Measurements from ENCODE around the gene CCND3.

Gene CCND3

DNA sequence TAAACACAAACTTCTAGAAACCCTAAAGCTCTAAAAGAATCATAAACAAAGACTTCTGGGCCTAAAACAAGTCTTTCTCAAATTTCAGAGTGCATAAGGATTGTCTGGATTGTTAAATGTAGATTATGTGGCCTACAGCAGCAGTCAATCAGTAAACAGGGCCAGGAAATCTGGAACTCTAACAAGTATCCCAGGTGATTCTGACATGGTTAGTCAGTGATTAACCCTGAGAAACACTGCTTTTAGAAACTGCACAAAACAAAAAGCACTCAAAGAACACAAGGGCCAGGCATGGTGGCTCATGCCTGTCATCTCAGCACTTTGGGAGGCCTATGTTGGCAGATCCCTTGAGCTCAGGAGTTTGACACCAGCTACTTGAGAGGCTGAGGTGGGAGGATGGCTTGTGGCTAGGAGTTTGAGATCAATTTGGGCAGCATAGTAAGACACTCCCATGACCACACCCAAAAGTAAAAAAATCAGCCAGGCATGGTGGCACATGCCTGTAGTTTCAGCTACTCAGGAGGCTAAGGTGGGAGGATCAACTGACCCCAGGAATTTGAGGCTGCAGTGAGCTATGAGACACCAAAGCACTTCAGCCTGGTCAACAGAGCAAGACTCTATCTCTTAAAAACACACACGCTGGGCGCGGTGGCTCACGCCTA is 26.6 kb downstream of the CCND3 start:
- Histone ChIP-seq H3K27me3 (ENCODE audit: insufficient read depth, poor library complexity, severe bottlenecking) (no peaks in the 10 kb centered on the region), H3K27ac (replicated peaks) (no peak overlapping the region), H3K4me3 (replicated peaks; ENCODE audit: insufficient read depth, low read length) (no peak overlapping the region)
- TF ChIP-seq, protein P1, sequence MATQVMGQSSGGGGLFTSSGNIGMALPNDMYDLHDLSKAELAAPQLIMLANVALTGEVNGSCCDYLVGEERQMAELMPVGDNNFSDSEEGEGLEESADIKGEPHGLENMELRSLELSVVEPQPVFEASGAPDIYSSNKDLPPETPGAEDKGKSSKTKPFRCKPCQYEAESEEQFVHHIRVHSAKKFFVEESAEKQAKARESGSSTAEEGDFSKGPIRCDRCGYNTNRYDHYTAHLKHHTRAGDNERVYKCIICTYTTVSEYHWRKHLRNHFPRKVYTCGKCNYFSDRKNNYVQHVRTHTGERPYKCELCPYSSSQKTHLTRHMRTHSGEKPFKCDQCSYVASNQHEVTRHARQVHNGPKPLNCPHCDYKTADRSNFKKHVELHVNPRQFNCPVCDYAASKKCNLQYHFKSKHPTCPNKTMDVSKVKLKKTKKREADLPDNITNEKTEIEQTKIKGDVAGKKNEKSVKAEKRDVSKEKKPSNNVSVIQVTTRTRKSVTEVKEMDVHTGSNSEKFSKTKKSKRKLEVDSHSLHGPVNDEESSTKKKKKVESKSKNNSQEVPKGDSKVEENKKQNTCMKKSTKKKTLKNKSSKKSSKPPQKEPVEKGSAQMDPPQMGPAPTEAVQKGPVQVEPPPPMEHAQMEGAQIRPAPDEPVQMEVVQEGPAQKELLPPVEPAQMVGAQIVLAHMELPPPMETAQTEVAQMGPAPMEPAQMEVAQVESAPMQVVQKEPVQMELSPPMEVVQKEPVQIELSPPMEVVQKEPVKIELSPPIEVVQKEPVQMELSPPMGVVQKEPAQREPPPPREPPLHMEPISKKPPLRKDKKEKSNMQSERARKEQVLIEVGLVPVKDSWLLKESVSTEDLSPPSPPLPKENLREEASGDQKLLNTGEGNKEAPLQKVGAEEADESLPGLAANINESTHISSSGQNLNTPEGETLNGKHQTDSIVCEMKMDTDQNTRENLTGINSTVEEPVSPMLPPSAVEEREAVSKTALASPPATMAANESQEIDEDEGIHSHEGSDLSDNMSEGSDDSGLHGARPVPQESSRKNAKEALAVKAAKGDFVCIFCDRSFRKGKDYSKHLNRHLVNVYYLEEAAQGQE (IDR thresholded peaks at IDR 0.05; ENCODE audit: insufficient replicate concordance, low read depth), result no peak
- TF ChIP-seq POLR2AphosphoS5 (IDR thresholded peaks at IDR 0.05; ENCODE audit: low read depth) (no peak), SPI1 (IDR thresholded peaks at IDR 0.05; ENCODE audit: borderline replicate concordance, low read depth) (no peak)
- DNase-seq (ENCODE audit: low read depth in 1 of 2, low spot score in 1 of 2), result no peak

DNA sequence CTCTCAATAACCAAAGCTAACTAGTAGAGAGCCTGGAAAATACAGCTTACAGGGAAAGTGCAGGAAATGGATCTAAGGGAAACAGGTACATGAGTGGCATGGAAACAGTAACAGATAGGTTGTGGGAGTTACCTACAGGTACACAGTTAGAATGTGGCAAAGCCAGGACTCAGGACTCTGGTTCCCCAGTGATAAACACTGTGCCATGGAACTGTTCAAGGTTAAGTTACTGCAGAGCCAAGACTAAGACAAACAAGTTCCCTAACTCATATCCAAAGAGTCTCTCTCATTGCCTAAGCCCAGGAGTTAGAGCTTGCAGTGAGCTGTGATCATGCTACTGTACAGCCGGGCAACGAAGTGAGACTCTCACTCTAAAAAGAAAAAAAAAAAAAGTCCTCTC is 27.3 kb downstream of the CCND3 start:
- DNase-seq (ENCODE audit: low read depth in 1 of 2, low spot score in 1 of 2), result no peak
- Histone ChIP-seq H3K4me3 (replicated peaks; ENCODE audit: insufficient read depth, low read length) (no peak overlapping the region), H3K27ac (replicated peaks) (no peak overlapping the region), H3K27me3 (ENCODE audit: insufficient read depth, poor library complexity, severe bottlenecking) (no peaks in the 10 kb centered on the region)
- TF ChIP-seq GABPA (IDR thresholded peaks at IDR 0.05; ENCODE audit: low read depth), result no peak
- TF ChIP-seq, protein P2, sequence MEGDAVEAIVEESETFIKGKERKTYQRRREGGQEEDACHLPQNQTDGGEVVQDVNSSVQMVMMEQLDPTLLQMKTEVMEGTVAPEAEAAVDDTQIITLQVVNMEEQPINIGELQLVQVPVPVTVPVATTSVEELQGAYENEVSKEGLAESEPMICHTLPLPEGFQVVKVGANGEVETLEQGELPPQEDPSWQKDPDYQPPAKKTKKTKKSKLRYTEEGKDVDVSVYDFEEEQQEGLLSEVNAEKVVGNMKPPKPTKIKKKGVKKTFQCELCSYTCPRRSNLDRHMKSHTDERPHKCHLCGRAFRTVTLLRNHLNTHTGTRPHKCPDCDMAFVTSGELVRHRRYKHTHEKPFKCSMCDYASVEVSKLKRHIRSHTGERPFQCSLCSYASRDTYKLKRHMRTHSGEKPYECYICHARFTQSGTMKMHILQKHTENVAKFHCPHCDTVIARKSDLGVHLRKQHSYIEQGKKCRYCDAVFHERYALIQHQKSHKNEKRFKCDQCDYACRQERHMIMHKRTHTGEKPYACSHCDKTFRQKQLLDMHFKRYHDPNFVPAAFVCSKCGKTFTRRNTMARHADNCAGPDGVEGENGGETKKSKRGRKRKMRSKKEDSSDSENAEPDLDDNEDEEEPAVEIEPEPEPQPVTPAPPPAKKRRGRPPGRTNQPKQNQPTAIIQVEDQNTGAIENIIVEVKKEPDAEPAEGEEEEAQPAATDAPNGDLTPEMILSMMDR (IDR thresholded peaks at IDR 0.05; ENCODE audit: insufficient read depth, low read length), result no peak
- TF ChIP-seq SPI1 (IDR thresholded peaks at IDR 0.05; ENCODE audit: borderline replicate concordance, low read depth), result no peak
- no peak for TF ChIP-seq POLR2AphosphoS5 (IDR thresholded peaks at IDR 0.05; ENCODE audit: low read depth)
- TF ChIP-seq, protein P1 (IDR thresholded peaks at IDR 0.05; ENCODE audit: insufficient replicate concordance, low read depth), result no peak

DNA sequence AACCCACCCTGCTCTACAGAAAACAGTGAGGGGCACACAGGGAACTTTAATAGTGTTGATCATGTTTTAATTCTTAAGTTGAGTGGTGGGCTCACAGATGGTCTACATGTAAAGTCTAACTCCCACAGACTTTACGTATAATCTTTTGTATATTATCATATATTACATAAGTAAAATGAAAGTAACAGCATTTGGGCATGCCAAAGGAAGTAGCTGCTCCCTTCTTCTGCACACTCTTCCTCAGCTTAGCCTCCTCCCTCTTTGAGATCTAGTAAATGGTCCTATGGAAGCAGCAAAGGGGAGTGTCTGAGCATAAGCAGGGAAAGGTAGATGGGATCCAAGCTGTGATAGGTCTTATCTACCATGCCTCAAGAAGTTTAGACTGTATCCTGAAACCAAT is 31.9 kb downstream of the CCND3 start:
- H3K27me3 ChIP-seq (ENCODE audit: insufficient read depth, poor library complexity, severe bottlenecking), result no peaks in the 10 kb centered on the region
- no peak for DNase-seq (ENCODE audit: low read depth in 1 of 2, low spot score in 1 of 2)
- no peak for TF ChIP-seq POLR2AphosphoS5 (IDR thresholded peaks at IDR 0.05; ENCODE audit: low read depth)
- TF ChIP-seq SPI1 (IDR thresholded peaks at IDR 0.05; ENCODE audit: borderline replicate concordance, low read depth), result no peak
- TF ChIP-seq GABPA (IDR thresholded peaks at IDR 0.05; ENCODE audit: low read depth), result no peak
- TF ChIP-seq, protein P2 (IDR thresholded peaks at IDR 0.05; ENCODE audit: insufficient read depth, low read length), result no peak
- TF ChIP-seq, protein P1 (IDR thresholded peaks at IDR 0.05; ENCODE audit: insufficient replicate concordance, low read depth), result no peak
- H3K27ac ChIP-seq (replicated peaks), result no peak overlapping the region
- no peak overlapping the region for H3K4me3 ChIP-seq (replicated peaks; ENCODE audit: insufficient read depth, low read length)

Data from HL-60 (cell line).